ENCODE results near the gene ANGPTL2. TPM values are rescaled to one million over a fixed set of nuclear protein-coding genes. Genes with fewer than 3 reads are reported as not detected.

Gene ANGPTL2
- polyA plus RNA-seq, 1 of the 3 experiments (the other 2 are of a cell fraction) = 12.3 TPM

GRCh38 chr9:127113191-127113972 is 9.1 kb downstream of the ANGPTL2 start:
- Histone ChIP-seq H2AFZ (ENCODE audit: low read depth) (no peak overlapping the region), H3K27me3 (ENCODE audit: insufficient read depth) (no peaks in the 10 kb centered on the region), H3K4me2 (no peak overlapping the region), H3K9me3 (no peaks in the 10 kb centered on the region), H3F3A (replicated peaks; ENCODE audit: insufficient read depth) (no peaks in the 10 kb centered on the region), H3K27ac (ENCODE audit: low read depth in 2 of 2, low read length in 1 of 2) (no peak overlapping the region), H3K4me3 (ENCODE audit: low read depth in 2 of 2, low read length in 1 of 2) (no peak overlapping the region), H3K9me2 (no peaks in the 10 kb centered on the region), H3K36me3 (replicated peaks in 1 of 2; ENCODE audit: control insufficient read depth in 1 of 2, insufficient read depth in 2 of 2, low read length in 1 of 2) (peaks cover 0 to 3% of the 10 kb centered on the region in 2 experiments), H3K9ac (no peak overlapping the region), H4K20me1 (ENCODE audit: insufficient read depth) (no peaks in the 10 kb centered on the region), H3K79me2 (ENCODE audit: insufficient read depth) (no peaks in the 10 kb centered on the region), H3K4me1 (ENCODE audit: control insufficient read depth in 1 of 2, insufficient read depth in 2 of 2, low read depth in 1 of 2, low read length in 1 of 2) (peaks cover 0 to 7% of the 10 kb centered on the region in 2 experiments; a peak in 1 of 4 replicates)
- DNase-seq = no peak
- ChIA-PET CTCF (interaction anchor here (0.6 to 2.8 kb wide), 4 partner anchors 9 to 43 kb away, joined by 3 to 11 read pairs (median 3); no protein-coding TSS in a partner anchor), POLR2A (no interaction called here)
- WGBS (ENCODE audit: low lambda C conversion rate) = 89% methylated on average over 9 of the region's 10 CpGs
- TF ChIP-seq YY1 (IDR thresholded peaks at IDR 0.05; ENCODE audit: low read depth) = no peak
- no peak for TF ChIP-seq RCOR1 (IDR thresholded peaks at IDR 0.05; ENCODE audit: low read length)
- TF ChIP-seq EP300 (IDR thresholded peaks at IDR 0.05; ENCODE audit: borderline replicate concordance in 1 of 2, low read depth in 1 of 2, low read length in 1 of 2) = no peak
- no peak for TF ChIP-seq RAD21 (IDR thresholded peaks at IDR 0.05; ENCODE audit: low read length)
- no peak for TF ChIP-seq TCF12 (IDR thresholded peaks at IDR 0.05)
- TF ChIP-seq IRF3 (IDR thresholded peaks at IDR 0.05; ENCODE audit: low read depth, low read length) = no peak
- TF ChIP-seq FOXM1 (IDR thresholded peaks at IDR 0.05; ENCODE audit: low read depth) = no peak
- TF ChIP-seq FOXJ3 (CRISPR knock-in tag; IDR thresholded peaks at IDR 0.05) = no peak
- no peak for TF ChIP-seq MEF2A (IDR thresholded peaks at IDR 0.05; ENCODE audit: borderline replicate concordance, low read depth)
- TF ChIP-seq SMC3 (IDR thresholded peaks at IDR 0.05; ENCODE audit: low read depth, low read length) = no peak
- no peak for TF ChIP-seq MAX (IDR thresholded peaks at IDR 0.05; ENCODE audit: low read depth)

- CTCF ChIA-PET = interaction anchor here (0.6 kb wide), 1 partner anchor 27 kb away, joined by 3 read pairs; no protein-coding TSS in a partner anchor
- H3K9me3 ChIP-seq = no peaks in the 10 kb centered on the region
- H3K27ac ChIP-seq (ENCODE audit: low read depth in 2 of 2, low read length in 1 of 2) = no peak overlapping the region
- peaks cover 0 to 6% of the 10 kb centered on the region in 2 experiments; a peak in 1 of 4 replicates for H3K4me1 ChIP-seq (ENCODE audit: control insufficient read depth in 1 of 2, insufficient read depth in 2 of 2, low read depth in 1 of 2, low read length in 1 of 2)
- H3K27me3 ChIP-seq (ENCODE audit: insufficient read depth) = no peaks in the 10 kb centered on the region
- TF ChIP-seq NFIC (IDR thresholded peaks at IDR 0.05; ENCODE audit: borderline replicate concordance) (no peak), ZBTB33 (IDR thresholded peaks at IDR 0.05; ENCODE audit: borderline replicate concordance, low read depth) (no peak), FOXJ3 (CRISPR knock-in tag; IDR thresholded peaks at IDR 0.05) (no peak), USF1 (IDR thresholded peaks at IDR 0.05; ENCODE audit: borderline replicate concordance, low read depth) (no peak), FOSL2 (IDR thresholded peaks at IDR 0.05; ENCODE audit: borderline replicate concordance, low read depth) (no peak), JUND (IDR thresholded peaks at IDR 0.05) (no peak), GATA2 (CRISPR knock-in tag; IDR thresholded peaks at IDR 0.05) (no peak), GABPA (IDR thresholded peaks at IDR 0.05; ENCODE audit: low read depth) (no peak), TEAD4 (IDR thresholded peaks at IDR 0.05; ENCODE audit: borderline replicate concordance, insufficient read depth) (no peak), MXI1 (IDR thresholded peaks at IDR 0.05; ENCODE audit: low read depth, low read length) (no peak), MEF2A (IDR thresholded peaks at IDR 0.05; ENCODE audit: borderline replicate concordance, low read depth) (no peak), ELF1 (IDR thresholded peaks at IDR 0.05) (no peak), YY1 (IDR thresholded peaks at IDR 0.05; ENCODE audit: low read depth) (no peak), EP300 (IDR thresholded peaks at IDR 0.05; ENCODE audit: borderline replicate concordance in 1 of 2, low read depth in 1 of 2, low read length in 1 of 2) (no peak), USF2 (IDR thresholded peaks at IDR 0.05; ENCODE audit: borderline replicate concordance, low read depth, low read length) (no peak), CHD2 (IDR thresholded peaks at IDR 0.05; ENCODE audit: low read length, partially characterized antibody) (no peak), RXRA (IDR thresholded peaks at IDR 0.05; ENCODE audit: borderline replicate concordance, low read depth) (no peak)
- no peak overlapping the region for H3K9ac ChIP-seq
- DNase-seq = no peak
- 94% methylated on average over 3 of the region's 3 CpGs for WGBS (ENCODE audit: low lambda C conversion rate)
- no peaks in the 10 kb centered on the region for H3K9me2 ChIP-seq
- no peaks in the 10 kb centered on the region for H3K79me2 ChIP-seq (ENCODE audit: insufficient read depth)
- H3K4me3 ChIP-seq (ENCODE audit: low read depth in 2 of 2, low read length in 1 of 2) = no peak overlapping the region
- POLR2A ChIA-PET = no interaction called here
- no peak overlapping the region for H3K4me2 ChIP-seq
- no peak overlapping the region for H2AFZ ChIP-seq (ENCODE audit: low read depth)
- no peaks in the 10 kb centered on the region for H4K20me1 ChIP-seq (ENCODE audit: insufficient read depth)
- H3K36me3 ChIP-seq (replicated peaks in 1 of 2; ENCODE audit: control insufficient read depth in 1 of 2, insufficient read depth in 2 of 2, low read length in 1 of 2) = peaks cover 0 to 3% of the 10 kb centered on the region in 2 experiments
- H3F3A ChIP-seq (replicated peaks; ENCODE audit: insufficient read depth) = no peaks in the 10 kb centered on the region
Observed at GRCh38 chr9:127112735-127113161, 9.7 kb downstream of the ANGPTL2 start.

All from SK-N-SH (cell line).